NCI-H2196 (cell line): Measurements from ENCODE around the gene PHF21B.
"Not testable (repeated sequence)": the region's sequence is repeated elsewhere in the genome, so short reads cannot be mapped to it uniquely, and the experiment has no call there.

Source experiments
- DNase-seq: peaks from one replicate; lab custom pipeline; 2025; ENCODE audit not compliant: unreplicated experiment; lab: John Stamatoyannopoulos, UW

The PHF21B gene

GRCh38 chr22:44936201-44936600 lies 73.6 kb downstream of the PHF21B start:
- DNase-seq: no peak

GRCh38 chr22:44935724-44936123 lies 74.1 kb downstream of the PHF21B start:
- no peak for DNase-seq

GRCh38 chr22:44934454-44934735 lies 75.4 kb downstream of the PHF21B start:
- DNase-seq: no peak

GRCh38 chr22:44933666-44934453 lies 75.9 kb downstream of the PHF21B start:
- DNase-seq: no peak

GRCh38 chr22:44932493-44932892 lies 77.3 kb downstream of the PHF21B start:
- no peak for DNase-seq

- DNase-seq: no peak
Observed at GRCh38 chr22:44931766-44932165, 78.0 kb downstream of the PHF21B start.

- DNase-seq: no peak
Observed at GRCh38 chr22:44931077-44931540, 78.7 kb downstream of the PHF21B start.

GRCh38 chr22:44930711-44931035 lies 79.1 kb downstream of the PHF21B start:
- DNase-seq: no peak

GRCh38 chr22:44930016-44930710 lies 79.6 kb downstream of the PHF21B start:
- DNase-seq: no peak

GRCh38 chr22:44929359-44930015 lies 80.3 kb downstream of the PHF21B start:
- DNase-seq: no peak

GRCh38 chr22:44928711-44929358 lies 81.0 kb downstream of the PHF21B start:
- no peak for DNase-seq

- DNase-seq: no peak
Observed at GRCh38 chr22:44928136-44928463, 81.7 kb downstream of the PHF21B start.

GRCh38 chr22:44927463-44928135 lies 82.2 kb downstream of the PHF21B start:
- no peak for DNase-seq

GRCh38 chr22:44926491-44927415 lies 83.1 kb downstream of the PHF21B start:
- DNase-seq: no peak

GRCh38 chr22:44926124-44926475 lies 83.7 kb downstream of the PHF21B start:
- no peak for DNase-seq

- DNase-seq: no peak
Observed at GRCh38 chr22:44925465-44926123, 84.2 kb downstream of the PHF21B start.

GRCh38 chr22:44924710-44925109 lies 85.1 kb downstream of the PHF21B start:
- no peak for DNase-seq

- DNase-seq: no peak
Observed at GRCh38 chr22:44924098-44924497, 85.7 kb downstream of the PHF21B start.

GRCh38 chr22:44921766-44922165 lies 88.0 kb downstream of the PHF21B start:
- DNase-seq: not testable (repeated sequence)

GRCh38 chr22:44920183-44920582 lies 89.6 kb downstream of the PHF21B start:
- no peak for DNase-seq
